HuH-7.5 (cell line): ENCODE measurements around the gene KDM4D.
"Not testable (repeated sequence)": the region's sequence is repeated elsewhere in the genome, so short reads cannot be mapped to it uniquely, and the experiment has no call there.

Experiments used
- DNase-seq: peaks from one replicate; pipeline ENCODE4 v3.0.0; 2011; ENCODE audit warnings: low spot score

KDM4D gene

DNA sequence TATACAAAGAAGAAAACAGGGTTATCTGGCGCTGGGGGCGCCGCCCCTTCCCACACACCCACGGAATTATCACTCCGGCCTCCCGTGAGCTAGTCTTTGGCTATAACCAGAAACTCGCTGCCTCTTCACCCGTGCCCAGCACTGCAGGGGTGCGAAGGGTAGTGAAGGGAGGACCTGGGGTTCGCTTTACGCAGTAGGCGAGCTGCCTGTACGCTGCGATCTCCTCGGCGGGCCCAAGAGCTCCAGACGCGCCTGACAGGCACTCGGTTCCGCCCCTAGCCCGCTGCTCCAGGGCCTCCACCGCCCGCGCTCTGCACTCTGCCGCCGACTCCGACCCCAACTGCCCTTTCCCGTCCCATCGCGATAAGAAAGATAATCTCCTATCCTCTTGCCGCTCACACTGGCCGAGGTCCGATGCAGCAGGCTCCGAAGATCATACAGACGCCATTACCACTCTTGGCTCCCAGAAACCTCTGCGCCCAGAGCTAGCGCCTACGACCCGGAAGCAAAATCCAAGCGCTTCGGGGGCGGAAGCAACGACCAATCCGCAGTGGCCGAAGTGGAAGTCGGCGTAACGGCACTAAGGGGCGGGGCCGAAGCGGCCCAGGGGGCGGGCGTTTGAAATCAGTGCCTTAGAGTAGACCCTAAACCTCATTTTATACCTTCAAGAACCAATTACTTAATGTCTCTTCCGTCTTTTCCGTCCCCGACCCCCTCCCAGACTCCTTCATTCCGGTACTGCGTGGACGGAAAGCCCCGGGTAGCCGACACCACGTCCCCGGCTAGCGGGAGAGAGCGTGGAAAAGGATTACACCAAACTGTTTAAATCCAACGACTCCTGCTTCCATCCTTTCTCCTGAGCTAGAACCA lies at the start of gene KDM4D, which contains the start of gene CWC15:
Gene KDM4D, plus strand, starts transcription at position 611 of the 870 bp plus-strand sequence. CDS start 23,664 bp downstream, outside the sequence.
Gene CWC15, minus strand, starts transcription at position 458 of the 870 bp plus-strand sequence. CDS start 1,371 bp downstream, outside the sequence.
- peak; percentile 67 for DNase-seq

DNA sequence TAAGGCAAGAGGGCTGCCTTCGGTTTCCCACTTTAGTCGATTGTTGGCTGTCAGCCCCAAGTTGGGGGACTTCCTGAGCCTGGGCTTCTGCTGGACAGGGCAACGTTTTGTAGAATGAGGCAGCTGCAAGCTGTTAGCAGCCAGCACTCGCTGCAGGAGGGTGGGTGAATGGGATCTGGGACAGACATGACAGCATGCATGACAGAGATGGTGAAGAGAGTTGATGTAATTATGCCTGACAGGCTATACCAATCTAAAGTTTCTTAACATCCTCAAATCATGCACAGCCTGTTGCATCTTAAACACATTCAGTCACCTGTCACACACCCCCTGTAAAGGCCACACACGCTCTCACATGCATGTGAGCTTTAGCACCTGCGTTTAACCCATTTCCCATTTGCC lies 49.3 kb upstream of the KDM4D start:
- no peak for DNase-seq

DNA sequence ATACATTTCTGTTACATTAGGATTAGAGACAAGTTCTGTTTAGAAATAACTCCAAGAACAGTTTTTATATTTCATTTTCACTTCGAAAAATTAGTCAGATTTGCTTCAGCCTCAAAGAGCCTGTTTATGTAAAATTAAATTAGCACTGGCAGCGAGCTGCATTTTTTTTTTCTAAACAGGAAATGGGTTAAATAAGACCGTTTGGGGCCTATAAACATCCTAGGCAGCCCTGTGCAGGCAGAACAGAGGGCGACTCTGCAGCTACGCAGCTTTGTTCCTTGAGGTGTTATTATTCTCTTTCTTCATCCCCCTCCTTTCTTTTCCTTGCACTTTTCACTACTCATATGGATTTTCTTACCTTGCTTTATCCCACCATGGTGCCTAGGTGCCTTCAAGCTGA lies 48.9 kb upstream of the KDM4D start:
- no peak for DNase-seq

DNA sequence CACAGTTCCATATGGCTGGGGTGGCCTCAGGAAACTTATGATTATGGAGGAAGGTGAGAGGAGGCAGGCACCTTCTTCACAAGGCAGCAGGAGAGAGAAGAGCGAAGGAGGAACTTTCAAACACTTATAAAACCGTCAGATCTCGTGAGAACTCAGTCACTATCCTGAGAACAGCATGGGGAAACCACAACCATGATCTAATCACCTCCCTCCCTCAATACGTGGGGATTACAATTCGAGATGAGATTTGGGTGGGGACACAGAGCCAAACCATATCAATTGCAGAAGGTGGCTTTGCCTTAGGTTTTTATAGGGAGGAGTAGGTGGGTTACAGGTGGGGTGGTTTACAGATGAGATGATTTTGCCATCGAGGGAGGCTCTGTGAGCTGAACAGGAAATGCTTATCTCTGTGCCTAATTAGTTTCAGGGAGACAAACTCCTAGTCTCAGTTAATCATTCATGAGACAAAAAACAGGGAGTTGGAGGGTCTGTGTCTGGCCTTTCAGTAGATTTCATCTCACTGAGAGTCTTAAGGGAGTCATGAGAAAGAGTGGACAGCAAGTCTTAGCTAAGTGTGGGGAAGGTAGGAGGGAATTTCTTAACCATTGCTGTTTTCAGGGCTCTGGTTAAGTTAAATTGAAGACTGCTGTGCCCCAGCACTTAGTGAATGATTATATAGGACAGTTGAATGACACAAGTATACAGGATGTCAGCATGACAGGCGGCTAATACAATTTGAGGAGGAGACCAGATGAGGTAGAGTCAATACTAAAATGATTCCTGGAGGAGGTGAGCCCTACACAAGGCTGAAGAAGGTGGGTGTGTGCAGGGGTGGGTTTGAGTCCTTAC lies 47.9 kb upstream of the KDM4D start:
- no peak for DNase-seq

DNA sequence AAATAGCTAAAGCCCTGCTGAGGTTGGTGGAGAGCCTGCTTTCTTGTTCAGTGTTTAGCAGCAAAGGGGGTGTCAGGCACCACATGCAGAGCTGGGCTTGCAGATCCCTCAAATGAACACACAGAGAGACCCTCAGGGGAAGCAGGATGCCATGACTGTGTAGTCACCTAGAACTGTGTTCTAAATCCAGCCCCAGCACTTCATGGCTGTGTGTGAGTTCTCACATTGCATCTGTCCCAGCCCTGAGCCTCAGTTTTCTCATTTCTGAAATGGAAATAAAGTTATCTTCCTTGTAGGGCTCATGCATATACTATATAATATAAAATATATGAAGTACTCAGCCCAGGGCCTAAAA lies 47.3 kb upstream of the KDM4D start:
- DNase-seq: no peak

DNA sequence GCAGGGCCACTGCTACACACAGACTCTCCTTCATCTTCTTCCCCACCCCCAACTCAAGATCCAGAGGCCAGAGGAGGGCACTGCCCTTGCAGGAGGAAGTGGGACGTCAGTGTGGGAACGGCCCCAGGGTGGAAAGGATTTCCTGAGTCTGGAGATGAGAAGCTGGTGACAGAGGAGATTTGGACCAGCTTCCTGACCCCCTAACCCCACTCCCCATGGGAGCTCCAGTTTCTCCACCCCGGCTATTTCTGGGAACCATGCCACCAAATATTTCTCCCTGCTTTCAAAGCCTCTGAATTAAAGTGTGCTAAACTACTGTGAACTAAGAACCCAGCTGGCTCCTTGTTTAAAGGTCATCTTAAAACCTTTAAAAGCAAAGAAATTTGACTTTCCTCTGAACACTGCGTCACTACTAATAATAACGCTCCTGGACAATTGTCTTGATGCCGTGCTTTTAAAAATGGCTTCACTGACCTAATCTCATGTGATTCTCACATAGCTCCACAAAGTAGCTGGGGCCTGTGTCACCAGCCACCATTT lies 46.7 kb upstream of the KDM4D start:
- no peak for DNase-seq

DNA sequence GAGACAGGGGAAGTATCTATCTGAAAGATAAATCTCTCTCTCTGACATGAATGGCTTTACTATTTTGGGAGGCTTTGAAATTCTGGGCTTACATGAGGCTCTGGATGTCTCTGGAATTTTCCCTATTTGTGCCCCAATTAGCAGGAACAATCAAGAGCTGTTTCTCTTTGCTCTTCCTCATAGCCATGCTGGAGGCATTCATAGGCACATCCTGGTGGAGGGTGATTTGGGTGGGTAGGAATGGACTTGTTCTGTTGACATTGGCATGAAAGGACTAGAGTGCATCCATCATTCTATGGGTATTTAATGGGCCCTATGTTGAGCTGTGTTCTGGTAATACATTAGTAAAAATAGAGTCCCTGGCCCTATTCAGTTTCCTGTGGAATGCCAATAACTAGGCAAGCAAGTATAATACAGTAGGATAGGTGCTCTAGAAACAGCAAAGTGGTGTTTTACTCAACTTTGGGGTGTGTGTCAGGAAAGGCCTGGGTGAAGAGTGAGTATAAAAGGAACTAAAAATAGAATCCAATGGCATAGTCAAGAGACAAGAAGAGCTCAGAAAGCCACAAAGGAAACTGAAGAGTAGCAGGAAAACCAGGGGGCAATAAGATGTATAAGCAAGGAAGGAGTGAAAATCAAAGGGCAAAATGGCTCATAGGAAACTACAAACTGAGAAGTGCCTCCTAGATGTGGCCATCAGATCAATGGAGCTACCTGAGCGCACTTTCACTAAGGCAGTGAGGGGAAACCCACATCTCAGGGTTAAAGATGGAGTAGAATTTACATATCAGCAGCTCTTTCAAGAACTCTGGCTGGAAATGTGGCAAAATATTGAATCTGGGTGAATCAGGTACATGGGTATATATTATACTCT lies 45.2 kb upstream of the KDM4D start:
- DNase-seq: no peak

DNA sequence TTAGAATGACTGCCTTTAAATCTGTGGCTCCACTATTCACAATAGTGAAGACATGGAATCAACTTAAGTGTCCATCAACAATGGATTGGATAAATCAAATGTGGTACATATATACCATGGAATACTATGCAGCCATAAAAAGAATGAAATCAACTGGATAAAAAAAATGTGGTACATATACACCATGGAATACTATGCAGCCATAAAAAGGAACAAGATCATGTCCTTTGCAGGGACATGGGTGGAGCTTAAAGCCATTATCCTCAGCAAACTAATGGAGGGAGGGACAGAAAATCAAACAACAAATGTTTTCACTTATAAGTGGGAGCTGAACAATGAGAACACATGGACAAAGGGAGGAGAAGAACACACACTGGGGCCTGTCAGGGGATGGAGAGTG lies 41.4 kb upstream of the KDM4D start:
- not testable (repeated sequence) for DNase-seq

DNA sequence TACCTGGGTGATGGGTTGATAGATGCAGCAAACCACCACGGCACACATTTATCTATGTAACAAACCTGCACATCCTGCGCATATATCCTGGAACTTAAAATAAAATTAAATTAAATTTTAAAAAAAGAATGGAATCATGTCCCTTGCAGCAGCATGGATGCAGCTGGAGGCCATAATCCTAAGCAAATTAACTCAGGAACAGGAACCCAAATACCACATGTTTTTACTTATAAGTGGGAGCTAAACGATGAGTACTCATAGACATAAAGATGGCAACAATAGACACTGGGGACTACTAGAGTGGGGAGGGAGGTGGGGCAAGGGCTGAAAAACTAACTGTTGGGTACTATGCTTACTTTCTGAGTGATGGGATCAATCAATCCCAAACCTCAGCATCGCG lies 41.0 kb upstream of the KDM4D start:
- DNase-seq: no peak

DNA sequence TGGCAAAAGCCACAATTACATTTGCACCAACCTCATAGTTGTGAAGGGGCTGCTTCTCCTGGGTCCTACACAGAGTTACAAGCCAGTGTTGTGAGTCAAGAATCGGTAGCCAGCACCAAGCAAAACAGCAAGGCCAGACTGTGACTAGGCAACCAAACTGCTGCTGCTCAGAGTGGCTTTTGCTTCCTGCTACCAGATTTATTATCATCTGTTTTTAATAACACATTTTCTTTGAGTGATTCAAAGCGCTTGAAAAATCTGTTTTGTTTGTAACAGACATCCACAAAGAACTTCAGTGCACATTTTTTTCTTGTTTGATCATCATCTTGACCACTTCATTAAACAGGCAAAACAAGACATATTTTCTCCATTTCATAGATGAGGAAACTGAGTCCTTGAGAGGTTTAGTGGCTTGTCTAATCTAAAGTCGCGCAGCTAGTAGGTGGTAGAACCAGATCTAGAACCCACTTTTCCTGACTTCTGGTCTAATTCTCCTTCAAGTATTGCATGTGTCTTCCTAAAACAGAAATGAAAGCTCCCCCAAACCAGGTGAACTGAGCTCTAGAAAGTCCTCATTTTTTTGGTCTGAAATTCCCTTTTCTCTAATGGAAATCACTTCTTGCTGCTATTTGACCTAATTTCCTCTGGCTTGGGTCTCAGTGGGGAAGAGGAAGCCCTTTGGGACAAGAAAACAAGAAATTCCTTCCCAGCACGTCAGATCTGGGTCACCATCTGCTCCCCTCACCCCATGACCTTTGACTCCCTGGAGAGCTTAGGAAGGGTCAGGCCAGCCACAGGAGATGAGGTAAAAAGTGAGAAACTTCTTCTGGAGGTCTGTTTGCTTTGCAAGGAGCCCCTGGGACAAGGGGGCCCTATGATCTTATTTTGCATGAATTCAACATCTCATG lies 40.0 kb upstream of the KDM4D start:
- no peak for DNase-seq

DNA sequence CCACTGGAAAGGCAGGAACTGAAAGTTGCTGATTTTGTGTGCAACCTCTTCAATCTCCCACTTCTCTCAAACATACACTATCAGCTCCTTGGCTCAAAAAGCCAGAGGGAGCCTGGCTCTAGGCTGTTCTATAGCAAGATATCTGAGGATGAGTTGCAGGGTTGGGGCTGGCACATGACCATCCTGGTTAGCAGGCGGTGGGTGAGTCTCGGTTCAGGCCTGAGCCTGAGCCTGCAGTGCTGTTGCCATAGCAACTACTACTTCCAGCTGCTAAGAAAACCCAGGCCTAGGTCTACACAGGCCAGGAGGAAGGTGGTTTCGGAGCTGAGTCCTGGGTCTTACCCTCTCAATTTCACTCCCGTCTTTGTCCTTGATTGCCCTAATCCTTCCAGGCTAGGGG lies 39.1 kb upstream of the KDM4D start:
- DNase-seq: no peak

DNA sequence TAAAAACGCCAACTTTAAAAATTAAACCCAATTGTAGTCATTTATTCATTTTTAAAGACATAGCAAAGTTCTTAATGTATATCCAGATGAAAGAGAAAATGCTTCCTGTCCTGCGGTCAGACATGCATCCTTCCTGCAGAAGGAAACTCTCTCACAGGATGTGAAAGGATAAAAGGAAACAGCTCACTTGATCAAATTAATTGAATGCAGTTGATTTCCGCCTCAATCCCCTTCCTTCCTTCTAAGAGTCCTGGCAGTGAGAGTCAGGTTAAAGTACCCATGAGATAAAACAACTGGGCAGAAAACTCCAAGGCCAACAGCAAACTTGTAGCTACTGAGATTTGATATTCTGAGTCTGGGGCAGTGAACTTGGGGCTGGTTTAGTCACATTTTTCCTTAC lies 38.7 kb upstream of the KDM4D start:
- DNase-seq: no peak

DNA sequence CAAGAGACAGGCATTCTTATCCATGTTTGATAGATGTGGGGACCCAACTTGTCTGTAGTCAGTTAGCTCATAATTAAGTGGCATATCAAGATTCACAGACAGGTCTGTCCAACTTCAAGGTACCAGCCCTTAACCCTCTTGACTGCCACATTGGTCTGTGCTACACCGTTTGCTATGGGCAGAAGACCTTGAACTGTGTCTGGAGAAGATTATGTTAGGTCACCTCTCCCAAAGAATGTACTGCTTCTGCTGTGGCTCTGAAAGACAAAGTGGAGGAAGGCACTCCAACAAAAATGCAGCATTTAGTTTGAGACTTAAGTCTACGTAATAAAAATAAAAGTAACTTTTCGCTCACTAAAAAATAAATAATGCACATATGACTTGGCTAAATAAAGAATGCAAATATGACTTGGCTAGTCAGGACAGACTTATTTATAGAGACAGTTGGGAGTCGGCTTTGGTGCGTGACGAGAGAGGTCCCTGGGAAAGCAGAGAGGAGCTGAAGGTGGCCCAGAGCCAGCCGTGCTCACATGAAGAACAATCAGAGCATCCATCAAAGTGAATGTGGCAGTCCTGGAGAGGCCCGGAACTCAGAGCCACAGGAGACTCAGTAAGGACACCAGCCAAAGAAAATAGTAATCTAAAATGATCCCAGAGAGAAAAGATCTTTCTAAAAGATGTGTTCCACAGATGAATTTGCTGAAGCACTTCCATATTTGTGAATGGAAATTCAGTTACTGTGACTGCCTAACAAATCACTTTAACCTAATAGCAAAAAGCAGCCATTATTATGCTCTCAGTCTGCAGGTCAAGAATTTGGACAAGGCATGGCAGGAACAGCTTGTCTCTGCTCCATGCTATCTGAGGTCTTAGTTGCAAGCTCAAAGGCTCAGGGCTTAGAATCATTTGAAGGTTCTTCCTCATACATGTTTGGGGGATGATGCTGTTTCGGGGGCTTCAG lies 35.1 kb upstream of the KDM4D start:
- no peak for DNase-seq

DNA sequence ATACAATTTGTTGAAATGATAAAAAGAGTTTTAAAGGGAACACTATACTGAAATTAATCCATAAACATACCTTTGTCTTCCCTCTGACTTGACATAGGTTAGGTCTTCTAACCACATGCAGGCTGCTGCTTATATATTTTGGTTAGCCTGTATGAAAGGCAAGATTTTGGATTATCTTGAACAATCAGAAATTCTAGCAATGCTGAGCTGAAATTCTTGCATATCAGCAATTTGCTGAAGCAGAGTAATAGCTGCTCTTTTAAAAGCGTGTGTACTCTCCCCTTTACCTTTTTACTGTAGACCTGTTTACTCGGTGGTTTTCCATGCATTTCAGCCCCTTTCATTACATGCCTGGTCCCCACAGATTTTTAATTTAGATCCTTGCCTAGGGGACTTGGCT lies 34.2 kb upstream of the KDM4D start:
- no peak for DNase-seq

DNA sequence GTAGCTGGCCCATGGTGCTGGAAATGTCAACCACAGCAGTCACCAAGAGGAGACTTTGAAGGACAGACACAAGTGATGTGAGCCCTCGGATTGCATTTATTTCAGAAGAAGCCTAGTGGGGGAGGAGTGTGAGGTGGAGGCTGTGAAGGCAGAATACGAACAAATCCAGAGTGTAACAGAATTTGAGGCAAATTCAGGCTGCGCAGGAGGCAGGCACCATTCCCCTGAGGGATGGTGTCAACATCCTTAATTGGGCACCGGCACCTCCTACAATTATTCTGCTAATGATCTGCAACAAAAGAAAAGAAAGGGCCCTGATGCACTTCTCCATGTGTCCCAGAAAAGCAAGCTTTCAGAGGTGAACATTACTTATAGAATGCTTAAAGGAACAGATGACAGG lies 32.4 kb upstream of the KDM4D start:
- no peak for DNase-seq

DNA sequence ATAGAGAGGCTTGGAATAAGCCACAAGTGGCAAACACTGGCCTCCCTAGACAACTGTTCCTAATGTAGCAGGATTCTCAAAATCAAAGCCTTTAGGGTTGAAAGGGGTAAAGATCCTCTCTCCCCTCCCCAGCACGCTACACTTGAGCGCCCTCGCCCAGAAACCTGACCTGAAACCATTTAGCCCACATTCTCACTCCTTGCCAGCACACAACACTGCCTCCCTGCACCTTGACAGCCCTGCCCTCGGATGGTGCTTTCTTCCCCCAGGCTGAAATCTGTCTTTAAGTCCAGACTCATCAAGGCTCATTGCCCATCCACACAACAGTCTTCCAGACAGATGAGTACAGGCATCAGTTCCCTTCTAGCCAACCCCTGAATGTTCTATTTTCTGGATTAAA lies 26.7 kb upstream of the KDM4D start:
- DNase-seq: no peak

DNA sequence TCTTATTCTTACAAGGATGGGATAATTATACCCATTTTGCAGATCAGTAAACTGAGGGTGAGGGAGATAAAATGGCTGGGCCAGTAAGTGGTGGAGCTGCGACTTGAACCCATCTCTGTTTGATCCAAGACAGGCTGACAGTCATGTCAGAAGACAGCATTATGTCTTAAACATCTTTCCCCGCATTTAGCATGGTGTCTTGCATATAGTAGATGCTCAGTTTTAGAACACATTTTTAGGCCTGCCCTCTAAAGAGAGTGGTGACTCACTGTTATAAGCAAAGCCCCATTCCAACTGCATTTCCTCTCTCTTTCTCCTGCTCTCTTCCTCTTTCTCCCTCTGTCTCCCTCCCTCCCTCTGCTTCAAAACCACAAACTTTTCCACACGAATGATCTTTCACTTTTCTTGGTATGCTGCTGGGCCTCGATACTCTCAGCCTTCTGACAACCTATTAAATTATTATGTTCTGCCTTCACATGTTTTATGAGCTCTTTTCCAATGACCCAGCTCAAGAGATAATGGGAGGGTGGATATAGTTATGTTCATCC lies 25.4 kb upstream of the KDM4D start:
- no peak for DNase-seq

DNA sequence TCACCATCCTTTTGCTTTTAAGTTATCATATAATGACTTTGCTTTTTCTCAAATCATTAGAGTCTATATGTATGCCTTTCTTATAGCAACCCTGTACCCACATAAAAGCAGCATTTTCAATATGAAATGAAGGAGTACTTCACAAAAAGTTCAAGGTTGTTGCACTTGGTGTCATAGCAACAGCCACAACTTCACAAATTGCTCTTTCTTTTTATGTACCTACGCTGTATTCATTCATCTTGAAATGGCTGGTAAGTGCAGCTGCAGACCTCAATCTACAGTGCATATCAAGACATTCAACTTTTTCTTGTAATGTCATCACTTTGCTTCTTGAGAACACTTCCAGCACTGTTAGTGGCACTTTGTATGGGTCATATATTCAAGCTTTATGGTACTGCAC lies 18.8 kb upstream of the KDM4D start:
- no peak for DNase-seq

DNA sequence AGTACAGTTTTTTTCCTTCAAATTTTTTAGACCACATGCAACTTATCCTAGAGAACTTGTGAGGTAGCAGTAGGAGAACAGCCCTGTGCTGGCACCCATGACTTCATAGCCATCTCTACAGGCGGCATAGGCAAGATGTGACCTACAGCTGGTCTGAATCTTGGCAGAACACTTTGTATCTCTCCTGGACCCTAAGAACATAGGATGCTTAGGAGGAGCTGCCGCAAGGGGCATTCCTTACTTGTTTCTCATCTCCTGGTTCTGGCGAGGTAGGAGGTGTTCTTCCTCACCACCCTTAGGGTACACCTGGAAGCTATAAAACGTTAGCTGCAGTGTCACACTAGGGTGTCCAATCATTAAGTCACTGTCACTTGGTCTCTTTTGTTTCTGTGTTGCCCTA lies 16.5 kb upstream of the KDM4D start:
- no peak for DNase-seq
